ENCODE measurements around the gene DUOX1.
A peak's percentile ranks its signal among the peaks of the same experiment; 100 is the strongest.

DUOX1 gene

GRCh38 chr15:45166834-45167630 is 37.2 kb downstream of the DUOX1 start:
- DNase-seq (ENCODE audit: extremely low read depth in 1 of 2, low read depth in 1 of 2) = peak; percentile 58 to 67

- no peak for DNase-seq (ENCODE audit: extremely low read depth in 1 of 2, low read depth in 1 of 2)
These were observed 37.9 kb downstream of the DUOX1 start for GRCh38 chr15:45167631-45168205.

GRCh38 chr15:45168286-45168685 is 38.5 kb downstream of the DUOX1 start:
- no peak for DNase-seq (ENCODE audit: extremely low read depth in 1 of 2, low read depth in 1 of 2)

- no peak for DNase-seq (ENCODE audit: extremely low read depth in 1 of 2, low read depth in 1 of 2)
These were observed 39.2 kb downstream of the DUOX1 start for GRCh38 chr15:45168751-45169551.

GRCh38 chr15:45169608-45170480 is 40.0 kb downstream of the DUOX1 start:
- DNase-seq (ENCODE audit: extremely low read depth in 1 of 2, low read depth in 1 of 2) = no peak

GRCh38 chr15:45171912-45172311 is 42.1 kb downstream of the DUOX1 start:
- DNase-seq (ENCODE audit: extremely low read depth in 1 of 2, low read depth in 1 of 2) = no peak

GRCh38 chr15:45174069-45174468 is 44.3 kb downstream of the DUOX1 start:
- no peak for DNase-seq (ENCODE audit: extremely low read depth in 1 of 2, low read depth in 1 of 2)

- DNase-seq (ENCODE audit: extremely low read depth in 1 of 2, low read depth in 1 of 2) = no peak
These were observed 44.8 kb downstream of the DUOX1 start for GRCh38 chr15:45174577-45174976.

GRCh38 chr15:45177285-45177684 is 47.5 kb downstream of the DUOX1 start:
- DNase-seq (ENCODE audit: extremely low read depth in 1 of 2, low read depth in 1 of 2) = no peak

GRCh38 chr15:45179221-45179985 is 49.6 kb downstream of the DUOX1 start:
- DNase-seq (ENCODE audit: extremely low read depth in 1 of 2, low read depth in 1 of 2) = peak in 1 of 2 donors; percentile 44

GRCh38 chr15:45180201-45180600 is 50.4 kb downstream of the DUOX1 start:
- DNase-seq (ENCODE audit: extremely low read depth in 1 of 2, low read depth in 1 of 2) = no peak

- no peak for DNase-seq (ENCODE audit: extremely low read depth in 1 of 2, low read depth in 1 of 2)
These were observed 51.0 kb downstream of the DUOX1 start for GRCh38 chr15:45180648-45181436.

- no peak for DNase-seq (ENCODE audit: extremely low read depth in 1 of 2, low read depth in 1 of 2)
These were observed 51.9 kb downstream of the DUOX1 start for GRCh38 chr15:45181491-45182285.

GRCh38 chr15:45182996-45183395 is 53.2 kb downstream of the DUOX1 start:
- no peak for DNase-seq (ENCODE audit: extremely low read depth in 1 of 2, low read depth in 1 of 2)

- no peak for DNase-seq (ENCODE audit: extremely low read depth in 1 of 2, low read depth in 1 of 2)
These were observed 53.7 kb downstream of the DUOX1 start for GRCh38 chr15:45183511-45183910.

- no peak for DNase-seq (ENCODE audit: extremely low read depth in 1 of 2, low read depth in 1 of 2)
These were observed 54.8 kb downstream of the DUOX1 start for GRCh38 chr15:45184562-45185041.

- no peak for DNase-seq (ENCODE audit: extremely low read depth in 1 of 2, low read depth in 1 of 2)
These were observed 55.4 kb downstream of the DUOX1 start for GRCh38 chr15:45185069-45185779.

All from activated CD8-positive, alpha-beta memory T cell treated with anti-CD3 and anti-CD28 coated beads for 1 hour (primary cell).